C4-2B (cell line): ENCODE results near the gene SLC13A1.

Experiments
- H3K27ac ChIP-seq: fragments of 450-650 bp; 2 replicates; pipeline ENCODE4 v1.5.1; 2017
- CTCF ChIP-seq: fragments of 450-650 bp; conservative IDR thresholded peaks from 2 replicates; pipeline ENCODE4 v1.5.1; 2017; ENCODE audit warnings: mild to moderate bottlenecking
- ZFX ChIP-seq: fragments of 450-650 bp; IDR thresholded peaks from 2 replicates; pipeline ENCODE4 v1.6.1; 2017

SLC13A1 gene

GRCh38 chr7:123199883-123200282 lies at the start of gene SLC13A1:
Gene SLC13A1, minus strand, starts transcription at chr7:123199969. Its CDS starts 23 bp downstream, at chr7:123199946.
- no peak for TF ChIP-seq CTCF
- no peak for TF ChIP-seq ZFX
- peak within 1 kb of the TSS; percentile 73 for H3K27ac ChIP-seq

GRCh38 chr7:123244768-123245167 lies 45.0 kb upstream of the SLC13A1 start:
- no peak overlapping the region for H3K27ac ChIP-seq
- no peak for TF ChIP-seq CTCF
- TF ChIP-seq ZFX = no peak

GRCh38 chr7:123242467-123243092 lies 42.8 kb upstream of the SLC13A1 start:
- no peak overlapping the region for H3K27ac ChIP-seq
- TF ChIP-seq ZFX (no peak), CTCF (no peak)

GRCh38 chr7:123241809-123242208 lies 42.0 kb upstream of the SLC13A1 start:
- no peak for TF ChIP-seq CTCF
- no peak for TF ChIP-seq ZFX
- no peak overlapping the region for H3K27ac ChIP-seq

- TF ChIP-seq CTCF = no peak
- TF ChIP-seq ZFX = no peak
- H3K27ac ChIP-seq = no peak overlapping the region
Measured at GRCh38 chr7:123231021-123232000, 31.5 kb upstream of the SLC13A1 start.

GRCh38 chr7:123230603-123231002 lies 30.8 kb upstream of the SLC13A1 start:
- no peak overlapping the region for H3K27ac ChIP-seq

More at GRCh38 chr7:123230603-123231002, 30.8 kb upstream of the SLC13A1 start:
- TF ChIP-seq CTCF (no peak), ZFX (no peak)
